HG03135 (cell line): ENCODE data around the gene VASH1.

Source experiments
- ATAC-seq: cut with Tn5 transposase; IDR thresholded peaks from one replicate; pipeline ENCODE4 v1.9.1; 2021; ENCODE audit warnings: mild to moderate bottlenecking, moderate library complexity; ENCODE audit not compliant: unreplicated experiment

The VASH1 gene

GRCh38 chr14:76782115-76782884 lies 21.0 kb downstream of the VASH1 start:
- ATAC-seq, result no peak

- no peak for ATAC-seq
Measured at GRCh38 chr14:76782885-76783566, 21.8 kb downstream of the VASH1 start.

GRCh38 chr14:76784266-76784874 lies 23.1 kb downstream of the VASH1 start:
- no peak for ATAC-seq

- peak; percentile 68 for ATAC-seq
Measured at GRCh38 chr14:76784881-76785280, 23.6 kb downstream of the VASH1 start.

GRCh38 chr14:76786601-76787000 lies 25.3 kb downstream of the VASH1 start:
- no peak for ATAC-seq

GRCh38 chr14:76792422-76792821 lies 31.2 kb downstream of the VASH1 start:
- no peak for ATAC-seq

- ATAC-seq, result no peak
Measured at GRCh38 chr14:76793324-76793723, 32.1 kb downstream of the VASH1 start.

- ATAC-seq, result no peak
Measured at GRCh38 chr14:76793956-76794355, 32.7 kb downstream of the VASH1 start.

- no peak for ATAC-seq
Measured at GRCh38 chr14:76806446-76806845, 45.2 kb downstream of the VASH1 start.

- no peak for ATAC-seq
Measured at GRCh38 chr14:76808011-76808410, 46.7 kb downstream of the VASH1 start.

GRCh38 chr14:76808990-76809389 lies 47.7 kb downstream of the VASH1 start:
- ATAC-seq, result no peak

- no peak for ATAC-seq
Measured at GRCh38 chr14:76810525-76810924, 49.3 kb downstream of the VASH1 start.

GRCh38 chr14:76810953-76811400 lies 49.7 kb downstream of the VASH1 start:
- ATAC-seq, result no peak

- no peak for ATAC-seq
Measured at GRCh38 chr14:76811561-76811960, 50.3 kb downstream of the VASH1 start.

- no peak for ATAC-seq
Measured at GRCh38 chr14:76812093-76812421, 50.8 kb downstream of the VASH1 start.

GRCh38 chr14:76812422-76813383 lies 51.4 kb downstream of the VASH1 start, which contains the start of gene ANGEL1:
Gene ANGEL1, minus strand, starts transcription at chr14:76812882. Its CDS starts 55 bp downstream, at chr14:76812827.
- peak; percentile 84 for ATAC-seq

- no peak for ATAC-seq
Measured at GRCh38 chr14:76814726-76815645, 53.7 kb downstream of the VASH1 start.

- no peak for ATAC-seq
Measured at GRCh38 chr14:76820700-76821099, 59.4 kb downstream of the VASH1 start.

- no peak for ATAC-seq
Measured at GRCh38 chr14:76826122-76826521, 64.9 kb downstream of the VASH1 start, which contains the start of gene LRRC74A. Gene LRRC74A, plus strand, starts transcription at chr14:76826408. Its CDS starts 290 bp downstream, at chr14:76826698.
